Right atrium auricular region (tissue), 2 donors: ENCODE measurements around the gene MAD1L1. TPM values are rescaled to one million over a fixed set of nuclear protein-coding genes. Genes with fewer than 3 reads are reported as not detected.

ENCODE experiments used
- DNase-seq: peaks from one replicate; pipeline ENCODE4 v3.0.0-alpha.2; 2019; ENCODE audit warnings: low spot score
- H3K27ac ChIP-seq, 2 donors: fragments of 200-600 bp; sonication (generic); 1 replicate in 1 of 2; 2 replicates in 1 of 2; pipeline ENCODE4 v1.5.1; 2016 to 2019
- H3K27me3 ChIP-seq, 2 donors: fragments of 200-600 bp; sonication (generic); one replicate each; pipeline versions ENCODE4 v1.5.1 to v1.6.0; 2017 to 2019
- H3K36me3 ChIP-seq: fragments of 200-600 bp; sonication (generic); one replicate; pipeline ENCODE4 v1.5.1; 2016
- H3K4me1 ChIP-seq, 2 donors: fragments of 200-600 bp; sonication (generic); one replicate each; pipeline versions ENCODE4 v1.5.1 to v1.6.0; 2017 to 2019
- H3K4me3 ChIP-seq, 2 donors: fragments of 200-600 bp; sonication (generic); 1 replicate in 1 of 2; 2 replicates in 1 of 2; pipeline ENCODE4 v1.5.1; 2017 to 2019; ENCODE audit warnings: mild to moderate bottlenecking in 1 of 2, moderate library complexity in 1 of 2
- H3K9me3 ChIP-seq, 2 donors: fragments of 200-600 bp; sonication (generic); one replicate each; pipeline ENCODE4 v1.5.1; 2019
- total RNA-seq, 2 donors: library from RNA; depleted of rRNA; stranded (reverse); fragments of >200 nt; gene quantifications; one replicate each; pipeline ENCODE4 v1.1.0, GENCODE V29; 2016
- TF ChIP-seq, protein P1 (sequence below), 2 donors: fragments of 200-600 bp; sonication (generic); IDR thresholded peaks; one replicate each; pipeline ENCODE4 v1.5.1; 2019; ENCODE audit warnings: antibody characterized with exemption in 2 of 2

The MAD1L1 gene
- total RNA-seq, 2 donors from 2014 or later: 13.3 to 31.9 TPM

DNA sequence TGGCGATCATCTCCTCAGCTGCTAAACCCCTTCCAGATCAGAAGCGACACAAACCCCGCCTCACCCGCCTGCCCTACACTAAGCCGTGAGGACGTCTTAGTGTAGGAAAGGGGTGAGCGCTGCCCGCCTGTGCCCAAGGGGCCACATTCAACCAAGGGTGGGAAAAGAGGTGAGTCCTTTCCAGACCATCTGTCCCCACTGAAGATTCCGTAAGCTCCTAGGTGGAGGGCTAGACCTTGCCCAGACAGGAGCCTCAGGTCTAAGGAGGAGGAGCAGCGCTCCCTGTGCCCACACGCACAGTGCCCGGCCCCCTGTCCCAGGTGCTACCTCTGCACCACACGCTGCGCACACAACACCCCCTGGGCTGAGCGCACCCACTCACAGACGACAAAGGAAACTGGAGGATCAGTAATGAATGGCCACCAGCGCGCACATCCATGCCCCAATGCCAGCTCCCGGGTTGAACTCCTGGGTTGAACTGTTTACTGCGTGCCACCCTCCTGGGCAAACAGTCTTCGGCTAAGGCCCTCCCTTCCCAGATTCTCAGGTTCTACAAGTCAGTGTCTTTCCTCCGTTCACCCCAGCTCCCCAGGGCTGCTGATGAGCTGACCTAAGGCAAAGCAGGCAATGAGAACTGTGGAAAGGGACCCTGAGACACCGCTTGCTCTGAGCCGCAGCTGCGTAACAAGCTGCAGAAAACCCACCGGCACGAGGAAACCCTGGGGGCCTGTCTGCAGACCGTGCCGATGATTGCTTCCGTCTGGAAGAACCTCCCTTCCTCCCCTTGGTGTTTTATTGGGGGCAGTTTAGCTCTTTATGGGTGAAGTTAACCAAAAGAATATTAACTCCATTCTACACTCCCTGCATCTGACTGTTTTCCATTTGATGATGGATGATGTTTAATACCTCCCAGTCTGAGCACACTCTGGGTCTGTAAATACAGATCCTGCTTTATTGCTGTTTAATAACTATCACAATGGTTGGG is 185.9 kb downstream of the MAD1L1 start:
- Histone ChIP-seq H3K36me3 (peaks cover 5% of the 10 kb centered on the region), H3K9me3 (no peaks in the 10 kb centered on the region), H3K4me3 (no peak overlapping the region), H3K27ac (no peak overlapping the region), H3K27me3 (no peaks in the 10 kb centered on the region), H3K4me1 (peaks cover 0 to 4% of the 10 kb centered on the region in 2 donors)
- TF ChIP-seq, protein P1, sequence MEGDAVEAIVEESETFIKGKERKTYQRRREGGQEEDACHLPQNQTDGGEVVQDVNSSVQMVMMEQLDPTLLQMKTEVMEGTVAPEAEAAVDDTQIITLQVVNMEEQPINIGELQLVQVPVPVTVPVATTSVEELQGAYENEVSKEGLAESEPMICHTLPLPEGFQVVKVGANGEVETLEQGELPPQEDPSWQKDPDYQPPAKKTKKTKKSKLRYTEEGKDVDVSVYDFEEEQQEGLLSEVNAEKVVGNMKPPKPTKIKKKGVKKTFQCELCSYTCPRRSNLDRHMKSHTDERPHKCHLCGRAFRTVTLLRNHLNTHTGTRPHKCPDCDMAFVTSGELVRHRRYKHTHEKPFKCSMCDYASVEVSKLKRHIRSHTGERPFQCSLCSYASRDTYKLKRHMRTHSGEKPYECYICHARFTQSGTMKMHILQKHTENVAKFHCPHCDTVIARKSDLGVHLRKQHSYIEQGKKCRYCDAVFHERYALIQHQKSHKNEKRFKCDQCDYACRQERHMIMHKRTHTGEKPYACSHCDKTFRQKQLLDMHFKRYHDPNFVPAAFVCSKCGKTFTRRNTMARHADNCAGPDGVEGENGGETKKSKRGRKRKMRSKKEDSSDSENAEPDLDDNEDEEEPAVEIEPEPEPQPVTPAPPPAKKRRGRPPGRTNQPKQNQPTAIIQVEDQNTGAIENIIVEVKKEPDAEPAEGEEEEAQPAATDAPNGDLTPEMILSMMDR (IDR thresholded peaks at IDR 0.05): no peak
- no peak for DNase-seq

DNA sequence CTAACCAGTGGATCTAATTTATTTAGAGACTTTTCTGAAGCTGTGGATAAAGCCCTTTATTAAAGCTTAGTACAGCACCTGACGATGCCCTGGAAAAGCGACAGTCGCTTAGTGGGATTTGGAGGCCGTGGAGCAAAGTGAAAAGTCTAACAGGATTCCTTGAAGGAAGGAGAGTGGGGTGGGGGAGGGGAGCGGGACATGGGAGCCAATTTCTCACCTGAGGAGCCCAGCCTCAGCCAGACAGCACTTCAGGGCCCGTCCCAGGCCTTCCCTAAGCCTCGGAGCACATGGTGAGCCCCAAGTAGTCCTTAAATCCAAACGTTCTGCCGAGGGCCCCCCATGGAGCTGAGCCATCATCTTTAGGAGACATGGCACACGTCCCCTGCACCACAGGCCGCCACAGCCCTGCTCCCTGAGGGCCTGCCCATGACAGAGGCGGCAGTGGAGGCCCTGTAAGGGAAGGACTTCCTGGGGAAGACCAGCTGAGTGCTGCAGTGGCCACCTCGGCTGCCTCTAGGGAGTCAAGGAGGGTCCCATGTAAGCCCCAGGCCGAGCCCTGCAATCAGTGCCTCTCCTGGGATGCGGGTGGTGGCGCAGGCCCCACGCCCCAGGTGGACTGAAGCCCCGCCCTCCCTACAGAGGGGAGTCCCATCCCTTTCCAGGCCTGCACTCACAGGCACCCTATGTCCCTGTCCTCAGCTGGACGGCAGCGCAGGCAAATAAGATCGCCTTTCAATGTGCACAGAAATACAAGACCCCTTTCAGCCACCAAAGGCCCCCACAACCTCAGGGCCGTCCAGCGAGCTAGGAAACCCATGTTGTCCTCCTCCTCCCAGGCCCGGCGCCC is 187.0 kb downstream of the MAD1L1 start:
- no peak for DNase-seq
- Histone ChIP-seq H3K4me3 (no peak overlapping the region), H3K36me3 (peaks cover 5% of the 10 kb centered on the region), H3K4me1 (no peaks in the 10 kb centered on the region), H3K27me3 (no peaks in the 10 kb centered on the region), H3K9me3 (no peaks in the 10 kb centered on the region), H3K27ac (no peak overlapping the region)
- TF ChIP-seq, protein P1 (IDR thresholded peaks at IDR 0.05): no peak

DNA sequence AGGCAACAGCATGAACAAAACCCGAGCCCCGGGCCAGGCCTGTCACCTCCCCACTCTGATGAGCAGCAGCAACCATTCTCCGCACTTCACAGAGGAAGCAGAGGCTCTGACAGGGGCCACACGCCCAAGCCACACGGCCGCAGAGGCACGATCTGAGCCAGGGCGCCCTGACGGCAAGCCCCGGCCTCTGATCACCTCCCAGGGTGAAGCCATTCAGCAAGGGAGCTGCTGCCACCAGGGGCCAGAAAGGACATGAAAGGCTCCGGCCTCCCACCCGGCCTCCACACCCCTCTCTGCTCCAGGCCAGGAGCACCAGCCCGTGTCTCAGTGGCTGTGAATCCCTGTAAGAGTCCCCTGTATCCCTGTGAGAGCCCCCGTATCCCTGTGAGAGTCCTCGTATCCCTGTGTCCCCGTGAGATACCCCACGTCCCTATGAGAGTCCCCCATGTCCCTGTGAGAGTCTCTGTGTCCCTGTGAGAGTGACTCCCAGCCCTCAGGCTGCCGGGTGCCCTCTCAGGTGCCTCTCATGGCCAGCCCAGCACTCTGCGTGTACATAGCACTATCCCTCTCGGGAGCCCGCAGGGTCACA is 187.8 kb downstream of the MAD1L1 start:
- no peaks in the 10 kb centered on the region for H3K9me3 ChIP-seq
- H3K36me3 ChIP-seq: peaks cover 5% of the 10 kb centered on the region
- TF ChIP-seq, protein P1 (IDR thresholded peaks at IDR 0.05): no peak
- DNase-seq: no peak
- no peaks in the 10 kb centered on the region for H3K27me3 ChIP-seq
- no peak overlapping the region for H3K27ac ChIP-seq
- H3K4me3 ChIP-seq: no peak overlapping the region
- no peaks in the 10 kb centered on the region for H3K4me1 ChIP-seq

DNA sequence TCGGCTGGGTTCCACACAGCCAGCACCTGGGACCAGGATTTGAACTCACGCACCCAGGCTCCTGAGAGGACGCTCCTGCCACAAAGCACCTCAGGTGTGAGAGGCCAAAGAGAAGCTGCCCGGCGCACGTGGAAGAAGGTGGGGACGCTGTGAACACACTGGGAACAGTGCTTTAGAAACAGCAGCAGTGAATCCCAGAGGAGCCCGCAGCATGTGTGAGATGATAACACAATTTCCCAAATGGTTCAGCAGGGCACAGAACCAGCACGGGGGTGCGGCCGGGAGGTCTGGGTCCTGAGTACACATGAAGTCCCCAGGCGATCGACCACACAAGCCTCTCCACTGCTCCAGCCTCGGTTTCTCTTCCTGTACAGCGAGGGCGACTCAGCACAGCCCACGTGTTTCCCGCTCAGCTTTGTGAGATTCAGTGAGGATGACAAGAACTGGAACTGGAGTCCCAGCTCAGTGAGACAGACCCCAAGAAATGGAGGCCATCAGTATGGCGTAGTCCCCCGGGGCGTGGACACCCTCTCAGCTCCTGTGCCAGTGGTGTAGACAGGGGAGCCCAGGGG is 188.3 kb downstream of the MAD1L1 start:
- Histone ChIP-seq H3K4me1 (no peaks in the 10 kb centered on the region), H3K27me3 (no peaks in the 10 kb centered on the region), H3K9me3 (no peaks in the 10 kb centered on the region), H3K36me3 (peaks cover 5% of the 10 kb centered on the region), H3K4me3 (no peak overlapping the region), H3K27ac (no peak overlapping the region)
- no peak for DNase-seq
- TF ChIP-seq, protein P1 (IDR thresholded peaks at IDR 0.05): no peak

DNA sequence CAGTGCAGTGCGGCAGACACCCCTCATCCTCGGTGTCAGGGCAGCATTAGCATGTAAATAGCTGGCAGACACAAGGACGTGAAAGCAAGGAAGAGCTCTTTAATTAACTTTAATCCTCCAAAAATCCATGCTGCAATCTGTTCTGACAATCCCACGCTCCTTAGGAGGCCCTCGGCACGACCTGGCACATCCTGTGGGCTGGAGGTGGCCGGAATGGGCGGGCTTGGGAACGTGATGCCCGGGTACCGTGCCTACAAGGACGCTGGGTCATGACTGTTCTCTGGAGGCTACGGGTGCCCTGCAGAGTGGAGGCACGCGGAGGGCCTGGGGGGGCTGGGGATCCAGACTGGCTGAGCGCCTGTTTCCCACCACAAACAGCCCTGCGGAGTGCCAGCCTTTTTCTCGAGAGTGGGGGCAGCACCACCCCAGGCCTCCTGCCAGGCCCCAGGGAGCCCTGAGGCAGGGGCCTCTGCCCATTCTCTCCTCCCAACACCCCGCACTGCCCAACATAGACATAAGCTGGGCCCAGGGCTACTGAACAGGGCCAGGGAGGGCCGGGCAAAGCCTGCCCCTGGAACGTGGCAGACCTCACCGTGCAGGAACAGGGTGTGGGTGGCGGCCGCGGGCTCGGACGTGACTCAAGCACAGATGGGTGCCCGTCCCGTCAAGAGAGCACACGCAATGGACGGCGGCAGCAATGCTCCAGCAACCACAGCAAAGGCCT is 189.3 kb downstream of the MAD1L1 start:
- no peaks in the 10 kb centered on the region for H3K27me3 ChIP-seq
- no peak for DNase-seq
- no peak overlapping the region for H3K27ac ChIP-seq

More for the DNA sequence above, 189.3 kb downstream of the MAD1L1 start:
- Histone ChIP-seq H3K4me3 (no peak overlapping the region), H3K9me3 (no peaks in the 10 kb centered on the region), H3K4me1 (peaks cover 0 to 9% of the 10 kb centered on the region in 2 donors), H3K36me3 (peaks cover 5% of the 10 kb centered on the region)
- TF ChIP-seq, protein P1 (IDR thresholded peaks at IDR 0.05): no peak
